Measurements from ENCODE around the gene NAPEPLD.

DNA sequence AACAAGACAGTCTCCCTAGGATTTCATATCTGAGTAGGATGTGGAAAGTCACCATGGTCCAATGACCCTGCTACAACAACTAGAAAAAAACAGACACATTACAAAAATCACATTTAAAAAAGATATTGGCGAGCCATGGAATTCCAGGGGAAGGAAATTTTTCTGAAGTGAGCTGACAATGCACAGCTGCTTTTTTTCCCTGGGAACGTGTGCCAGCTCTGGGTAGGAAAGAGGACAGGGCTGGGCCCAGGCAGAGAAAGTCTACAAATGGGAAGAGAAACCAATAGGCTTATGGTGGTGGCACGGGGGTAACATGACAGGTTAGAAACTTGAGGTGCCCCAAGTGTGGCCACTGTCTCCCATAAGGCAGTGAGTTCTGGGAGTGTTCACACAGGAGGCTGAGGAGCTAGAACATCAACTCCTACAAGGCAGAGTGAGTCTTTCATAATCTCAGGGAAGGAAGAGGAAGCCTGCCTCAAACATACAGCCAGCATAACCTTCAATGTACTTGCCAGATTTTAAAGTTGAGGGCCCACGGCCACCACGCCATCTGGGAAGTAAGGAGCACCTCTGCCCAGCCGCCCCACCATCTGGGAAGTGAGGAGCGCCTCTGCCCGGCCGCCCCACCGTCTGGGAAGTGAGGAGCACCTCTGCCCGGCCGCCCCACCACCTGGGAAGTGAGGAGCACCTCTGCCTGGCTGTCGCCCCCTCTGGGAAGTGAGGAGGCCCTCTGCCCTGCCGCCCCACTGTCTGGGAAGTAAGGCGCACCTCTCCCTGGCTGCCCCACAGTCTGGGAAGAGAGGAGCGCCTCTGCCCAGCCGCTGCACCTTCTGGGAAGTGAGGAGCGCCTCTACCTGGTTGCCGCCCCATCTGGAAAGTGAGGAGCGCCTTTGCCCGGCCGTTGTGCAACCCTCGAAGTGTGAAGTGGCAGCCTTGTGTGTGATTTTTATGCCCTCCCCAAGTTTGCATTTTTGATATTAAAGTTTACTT, 80.2 kb downstream of the NAPEPLD start:
- TF ChIP-seq, protein P1, sequence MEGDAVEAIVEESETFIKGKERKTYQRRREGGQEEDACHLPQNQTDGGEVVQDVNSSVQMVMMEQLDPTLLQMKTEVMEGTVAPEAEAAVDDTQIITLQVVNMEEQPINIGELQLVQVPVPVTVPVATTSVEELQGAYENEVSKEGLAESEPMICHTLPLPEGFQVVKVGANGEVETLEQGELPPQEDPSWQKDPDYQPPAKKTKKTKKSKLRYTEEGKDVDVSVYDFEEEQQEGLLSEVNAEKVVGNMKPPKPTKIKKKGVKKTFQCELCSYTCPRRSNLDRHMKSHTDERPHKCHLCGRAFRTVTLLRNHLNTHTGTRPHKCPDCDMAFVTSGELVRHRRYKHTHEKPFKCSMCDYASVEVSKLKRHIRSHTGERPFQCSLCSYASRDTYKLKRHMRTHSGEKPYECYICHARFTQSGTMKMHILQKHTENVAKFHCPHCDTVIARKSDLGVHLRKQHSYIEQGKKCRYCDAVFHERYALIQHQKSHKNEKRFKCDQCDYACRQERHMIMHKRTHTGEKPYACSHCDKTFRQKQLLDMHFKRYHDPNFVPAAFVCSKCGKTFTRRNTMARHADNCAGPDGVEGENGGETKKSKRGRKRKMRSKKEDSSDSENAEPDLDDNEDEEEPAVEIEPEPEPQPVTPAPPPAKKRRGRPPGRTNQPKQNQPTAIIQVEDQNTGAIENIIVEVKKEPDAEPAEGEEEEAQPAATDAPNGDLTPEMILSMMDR (IDR thresholded peaks at IDR 0.05), result no peak
- no peak for TF ChIP-seq POLR2A (IDR thresholded peaks at IDR 0.05)
